ENCODE results near the gene TRIM66.

GRCh38 chr11:8726395-8726794 lies 43.9 kb upstream of the TRIM66 start:
- TF ChIP-seq CEBPB (IDR thresholded peaks at IDR 0.05): no peak
- no peak for TF ChIP-seq MAX (IDR thresholded peaks at IDR 0.05)
- TF ChIP-seq FOXM1 (IDR thresholded peaks at IDR 0.05; ENCODE audit: borderline replicate concordance, low read depth): no peak
- TF ChIP-seq RAD21 (IDR thresholded peaks at IDR 0.05; ENCODE audit: low read depth): no peak
- TF ChIP-seq NFIC (IDR thresholded peaks at IDR 0.05): no peak
- no peak for TF ChIP-seq REST (IDR thresholded peaks at IDR 0.05; ENCODE audit: low read depth)
- no peak for TF ChIP-seq ZBTB7A (IDR thresholded peaks at IDR 0.05; ENCODE audit: low read depth)
- no peak for TF ChIP-seq CREB1 (IDR thresholded peaks at IDR 0.05; ENCODE audit: low read depth)
- TF ChIP-seq EP300 (IDR thresholded peaks at IDR 0.05; ENCODE audit: borderline replicate concordance): no peak
